ENCODE results near the gene HHIPL1.

HHIPL1 gene

GRCh38 chr14:99612071-99612737 lies 32.7 kb upstream of the HHIPL1 start:
- DNase-seq = no peak

GRCh38 chr14:99612738-99613330 lies 32.1 kb upstream of the HHIPL1 start:
- no peak for DNase-seq

- DNase-seq = no peak
Observed at GRCh38 chr14:99615497-99616157, 29.3 kb upstream of the HHIPL1 start.

- no peak for DNase-seq
Observed at GRCh38 chr14:99616832-99617800, 27.8 kb upstream of the HHIPL1 start.

GRCh38 chr14:99619835-99620834 lies 24.8 kb upstream of the HHIPL1 start:
- no peak for DNase-seq

- no peak for DNase-seq
Observed at GRCh38 chr14:99621948-99622347, 23.0 kb upstream of the HHIPL1 start.

- no peak for DNase-seq
Observed at GRCh38 chr14:99624024-99624423, 20.9 kb upstream of the HHIPL1 start.

- no peak for DNase-seq
Observed at GRCh38 chr14:99624971-99625370, 20.0 kb upstream of the HHIPL1 start.

- DNase-seq = no peak
Observed at GRCh38 chr14:99625476-99625875, 19.5 kb upstream of the HHIPL1 start.

GRCh38 chr14:99626041-99626648 lies 18.8 kb upstream of the HHIPL1 start:
- no peak for DNase-seq

GRCh38 chr14:99627100-99627499 lies 17.8 kb upstream of the HHIPL1 start:
- no peak for DNase-seq

GRCh38 chr14:99627510-99628381 lies 17.2 kb upstream of the HHIPL1 start:
- DNase-seq = no peak

GRCh38 chr14:99628887-99629618 lies 15.9 kb upstream of the HHIPL1 start:
- peak; percentile 22 for DNase-seq

GRCh38 chr14:99630202-99630601 lies 14.7 kb upstream of the HHIPL1 start:
- no peak for DNase-seq

- no peak for DNase-seq
Observed at GRCh38 chr14:99632410-99633035, 12.4 kb upstream of the HHIPL1 start.

- DNase-seq = no peak
Observed at GRCh38 chr14:99633141-99633540, 11.8 kb upstream of the HHIPL1 start.

GRCh38 chr14:99633918-99634317 lies 11.0 kb upstream of the HHIPL1 start:
- DNase-seq = no peak

- DNase-seq = no peak
Observed at GRCh38 chr14:99634443-99634842, 10.5 kb upstream of the HHIPL1 start.

- DNase-seq = no peak
Observed at GRCh38 chr14:99635116-99635515, 9.8 kb upstream of the HHIPL1 start.

Data from NCI-H2029 (cell line).